HG03457 (cell line): ENCODE results near the gene RNASE13.
"Not testable (repeated sequence)": the region's sequence is repeated elsewhere in the genome, so short reads cannot be mapped to it uniquely, and the experiment has no call there.

Experiments
- ATAC-seq: cut with Tn5 transposase; IDR thresholded peaks from one replicate; pipeline ENCODE4 v1.9.1; 2021; ENCODE audit warnings: moderate number of reproducible peaks; ENCODE audit not compliant: unreplicated experiment

RNASE13 gene

GRCh38 chr14:21023817-21024584 is 10.6 kb downstream of the RNASE13 start:
- no peak for ATAC-seq

DNA sequence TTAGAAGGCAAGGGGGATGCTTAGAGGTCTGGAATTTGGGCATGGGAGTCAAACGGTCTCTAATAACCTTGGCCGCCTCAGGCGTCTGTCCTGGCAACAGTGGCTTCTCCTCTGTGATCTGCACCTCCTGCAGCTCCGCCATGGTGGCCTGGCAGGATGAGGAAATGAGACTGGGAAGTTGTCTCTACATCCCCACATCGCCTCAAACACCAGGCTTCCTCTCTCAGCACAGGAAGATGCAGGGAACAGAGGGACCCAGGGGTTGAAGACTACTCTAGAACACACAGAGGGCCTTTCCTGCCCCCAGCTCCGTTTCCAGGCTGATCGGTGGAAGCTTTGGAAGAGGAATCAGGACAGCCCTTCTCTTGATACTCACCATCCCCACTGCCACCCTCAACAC is 11.4 kb downstream of the RNASE13 start:
- no peak for ATAC-seq

GRCh38 chr14:21022686-21023085 is 11.9 kb downstream of the RNASE13 start:
- no peak for ATAC-seq

DNA sequence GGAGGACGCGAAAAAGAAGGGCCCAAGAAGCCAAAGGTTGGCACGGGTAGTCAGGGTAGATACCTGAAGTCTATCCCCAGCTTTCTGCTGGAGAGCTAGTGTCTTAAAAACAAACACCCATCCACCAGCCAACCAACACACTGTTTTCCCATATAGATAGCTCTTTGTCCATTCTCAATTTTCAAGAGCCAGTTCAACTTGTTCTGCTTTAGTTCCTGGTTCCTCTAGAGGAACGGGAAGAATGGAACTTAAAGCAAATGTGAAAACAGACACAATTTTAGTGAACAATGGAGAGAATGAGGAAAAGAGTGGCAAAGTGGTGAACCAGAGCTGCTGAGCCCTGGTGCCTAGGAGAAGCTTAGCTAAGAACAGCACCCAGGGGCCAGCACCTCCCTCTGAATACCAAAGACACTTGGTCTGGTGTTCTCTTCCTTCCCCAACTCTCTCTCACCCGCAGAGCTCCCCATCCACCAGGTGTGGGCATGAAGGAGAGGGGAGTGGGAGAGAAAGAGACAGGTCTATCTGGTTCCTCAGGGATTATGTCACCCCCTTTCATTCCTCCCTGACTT is 13.5 kb downstream of the RNASE13 start:
- ATAC-seq, result no peak

- no peak for ATAC-seq
Measured at GRCh38 chr14:21019366-21019765, 15.2 kb downstream of the RNASE13 start.

DNA sequence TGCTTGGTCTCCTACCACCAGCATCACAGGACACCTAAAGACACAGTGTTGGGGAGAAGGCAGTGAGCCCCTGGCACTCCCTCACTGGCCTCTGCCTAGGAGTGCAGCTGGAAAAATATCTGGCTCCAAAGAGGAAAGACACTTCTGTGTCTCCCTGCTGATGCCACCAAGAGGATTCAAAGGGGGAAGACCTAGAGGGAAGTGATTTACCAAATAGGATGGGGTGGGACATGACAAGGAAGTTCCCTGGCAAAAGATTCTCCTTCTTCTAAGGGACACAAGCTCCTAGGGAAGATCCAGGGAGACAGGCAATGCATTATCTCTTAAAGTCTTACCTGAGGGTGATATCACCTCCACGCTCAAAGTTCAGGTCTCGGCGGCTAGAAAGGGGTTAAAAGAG is 15.8 kb downstream of the RNASE13 start:
- no peak for ATAC-seq

DNA sequence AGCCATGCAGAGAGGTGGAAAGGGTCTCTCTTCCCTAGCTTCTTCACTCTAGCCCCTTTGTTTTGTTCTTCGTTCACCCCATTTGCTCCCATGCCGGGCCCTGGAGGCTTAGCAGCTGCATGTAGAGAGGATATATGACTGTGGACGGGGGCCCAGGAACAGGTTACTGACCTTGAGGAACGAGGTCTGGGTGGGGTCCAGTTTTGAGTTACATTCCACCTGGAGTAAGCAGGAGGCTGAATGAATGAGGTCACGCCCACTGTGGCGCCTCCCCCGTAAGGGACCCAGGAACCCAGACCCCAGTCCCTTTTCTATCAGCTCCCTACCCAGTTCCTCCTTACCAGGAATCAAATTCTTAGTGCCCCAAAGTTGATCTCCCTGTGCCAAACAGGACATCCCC is 16.3 kb downstream of the RNASE13 start:
- no peak for ATAC-seq

DNA sequence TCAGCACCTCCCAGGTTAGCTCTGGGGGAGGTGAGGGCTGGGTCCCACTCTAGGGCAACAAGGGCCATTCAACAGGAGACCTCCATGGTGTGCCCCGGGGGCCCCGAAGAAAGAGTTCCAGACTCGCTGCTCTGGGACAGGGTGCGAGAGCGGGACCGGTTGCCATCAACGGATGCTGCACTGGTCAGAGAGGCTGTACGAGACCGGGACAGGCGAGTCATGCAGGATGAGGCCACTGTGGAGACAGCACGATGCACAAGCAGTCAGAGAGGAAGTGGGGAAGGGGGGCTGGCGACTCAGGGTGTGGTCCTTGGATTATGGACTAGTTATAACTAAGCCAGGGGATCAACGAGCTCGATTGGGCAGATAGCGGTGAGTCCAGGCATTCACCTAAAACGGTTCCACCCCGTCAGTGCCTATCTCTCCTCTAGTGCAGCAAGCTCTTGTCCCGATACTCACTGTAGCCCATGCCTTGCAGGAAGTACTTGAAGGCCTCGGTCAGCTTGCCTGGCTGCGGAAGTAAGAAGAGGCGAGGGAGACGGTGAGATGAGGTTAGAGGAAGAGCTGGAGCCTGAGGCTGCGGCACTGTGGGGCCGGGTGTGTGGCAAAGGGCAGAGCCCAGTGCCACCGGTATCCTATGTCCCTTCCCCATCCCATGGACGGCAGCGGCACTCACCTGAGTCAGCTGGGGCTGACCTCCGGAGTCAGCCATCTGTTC is 16.9 kb downstream of the RNASE13 start:
- ATAC-seq, result no peak

- no peak for ATAC-seq
Measured at GRCh38 chr14:21016413-21017190, 18.0 kb downstream of the RNASE13 start.

GRCh38 chr14:21015312-21015711 is 19.3 kb downstream of the RNASE13 start:
- ATAC-seq, result no peak

DNA sequence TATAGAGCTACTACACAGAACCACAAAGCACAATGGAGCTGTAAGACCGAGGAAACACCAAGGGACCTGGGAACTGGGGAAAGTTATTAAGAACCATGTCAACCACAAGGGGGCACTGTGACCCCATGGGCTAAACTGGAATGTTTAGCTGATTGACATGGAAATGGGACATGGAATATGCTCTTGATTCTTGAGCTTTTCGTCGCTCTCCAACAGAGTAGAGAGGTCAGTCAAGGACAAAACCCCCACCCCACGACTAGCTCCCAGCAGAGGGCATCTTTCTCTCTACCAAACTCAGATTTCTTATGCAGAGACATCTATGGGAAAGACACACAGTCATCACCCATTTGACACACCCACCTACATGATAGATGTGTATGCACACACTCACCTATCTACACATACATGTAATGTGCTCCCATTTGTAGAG is 19.8 kb downstream of the RNASE13 start:
- no peak for ATAC-seq

DNA sequence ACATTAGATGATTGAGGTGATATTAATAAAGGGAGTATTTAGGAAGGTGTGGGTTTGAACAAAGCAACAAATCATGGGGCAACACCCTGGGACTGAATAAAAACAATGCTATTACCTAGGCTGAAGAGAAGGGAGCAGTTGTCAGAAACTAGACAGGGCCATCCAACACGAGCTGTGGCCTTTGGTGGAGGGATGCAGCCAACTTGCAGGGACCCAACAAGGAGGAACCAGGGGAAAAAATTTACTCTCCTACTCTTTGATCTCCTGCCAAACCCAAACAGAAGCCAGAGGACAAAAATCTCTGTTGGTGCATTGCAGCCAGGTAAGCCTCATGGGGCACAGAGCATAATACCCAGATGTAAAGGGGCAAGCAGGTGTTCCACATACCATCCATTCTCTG is 23.5 kb downstream of the RNASE13 start:
- no peak for ATAC-seq

GRCh38 chr14:21009721-21010120 is 24.9 kb downstream of the RNASE13 start:
- ATAC-seq, result not testable (repeated sequence)

DNA sequence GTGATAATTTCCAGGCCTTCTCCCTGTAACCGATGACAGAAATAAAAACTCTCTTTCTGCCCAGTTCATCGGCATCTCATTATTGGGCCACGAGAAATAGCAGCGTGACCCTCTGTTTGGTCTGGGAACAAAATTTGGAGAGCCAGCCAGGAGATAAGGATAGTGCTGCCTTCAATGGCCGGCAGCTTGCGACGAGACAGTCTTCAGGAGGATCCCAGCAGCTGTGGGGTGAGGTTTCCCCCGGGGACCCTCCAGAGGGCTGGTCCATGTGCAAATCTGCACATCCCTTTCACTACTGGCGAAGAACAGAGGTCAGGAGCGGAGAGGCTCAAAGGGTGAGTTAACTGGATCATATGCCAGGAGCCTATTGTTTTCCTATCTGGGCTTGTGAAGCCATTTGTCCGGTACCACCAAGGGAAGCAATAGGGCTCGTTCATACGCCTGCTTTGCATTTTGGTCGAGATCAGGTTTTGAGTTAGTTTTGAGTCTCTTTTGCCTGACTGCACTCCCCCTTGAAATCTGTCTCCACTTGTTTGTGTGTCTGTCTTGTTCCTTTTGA is 30.7 kb downstream of the RNASE13 start:
- ATAC-seq, result no peak

DNA sequence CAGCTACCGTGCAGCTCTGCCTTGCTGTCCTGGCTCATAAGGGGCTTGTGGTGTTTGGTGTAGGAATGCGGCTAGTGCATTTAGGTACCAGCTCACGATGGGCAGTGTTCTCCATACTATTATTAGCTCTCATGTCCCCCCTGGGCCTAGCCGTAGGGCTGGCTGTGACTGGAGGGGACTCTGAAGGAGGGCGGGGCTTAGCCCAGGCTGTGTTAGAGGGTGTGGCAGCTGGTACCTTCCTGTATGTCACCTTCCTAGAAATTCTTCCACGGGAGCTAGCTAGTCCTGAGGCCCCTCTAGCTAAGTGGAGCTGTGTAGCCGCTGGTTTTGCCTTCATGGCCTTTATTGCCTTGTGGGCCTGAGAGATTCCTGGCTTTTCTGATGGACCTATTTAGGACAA is 33.4 kb downstream of the RNASE13 start:
- no peak for ATAC-seq

DNA sequence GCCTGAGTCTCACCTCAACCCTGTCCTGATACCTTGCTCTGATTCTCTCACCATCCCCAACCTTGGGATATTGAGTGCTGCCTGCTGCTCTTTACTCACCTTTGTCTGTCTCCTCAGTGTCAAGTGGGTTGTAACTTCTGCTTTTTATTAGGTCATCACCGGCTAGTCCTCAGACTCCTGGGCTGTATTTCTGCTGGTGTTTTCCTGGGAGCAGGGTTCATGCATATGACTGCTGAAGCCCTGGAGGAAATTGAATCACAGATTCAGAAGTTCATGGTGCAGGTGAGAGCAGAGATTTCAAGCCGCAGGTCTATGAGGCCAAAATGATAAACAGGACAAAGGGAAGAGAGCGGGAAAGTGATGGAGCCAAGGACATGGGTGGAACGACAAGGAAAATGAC is 35.0 kb downstream of the RNASE13 start:
- ATAC-seq, result no peak

DNA sequence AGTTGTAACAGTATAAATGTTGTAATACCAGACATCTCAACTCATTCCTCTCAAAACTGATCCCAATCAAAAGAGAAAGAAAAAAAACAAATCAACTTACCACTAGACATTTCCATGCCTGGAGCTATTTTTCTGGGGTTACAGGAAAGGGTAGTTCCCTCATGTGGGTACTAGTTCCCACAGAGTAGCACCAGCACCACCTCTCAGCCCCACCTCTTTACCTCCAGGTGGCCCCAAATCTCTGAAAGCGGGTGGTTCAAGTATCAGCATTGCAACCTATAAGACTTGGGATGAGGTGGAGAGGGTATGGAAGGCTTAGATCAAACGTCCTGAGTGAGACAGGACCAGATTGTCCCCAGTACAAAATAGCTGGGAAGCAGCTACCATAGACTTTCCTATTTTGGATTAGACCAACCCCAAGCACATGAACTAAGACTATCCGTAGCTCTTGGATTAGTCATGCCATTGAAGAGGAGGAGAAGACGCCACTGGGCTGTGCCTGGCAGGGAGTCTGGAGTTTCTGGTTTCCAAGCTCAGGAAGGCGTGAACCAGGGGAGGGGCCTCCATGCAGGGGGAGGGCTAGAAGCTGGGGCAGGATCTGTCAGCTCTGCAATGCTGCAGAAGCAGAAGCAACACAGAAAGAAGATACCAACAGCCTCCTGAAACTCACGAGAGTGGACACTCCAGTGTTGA is 35.8 kb downstream of the RNASE13 start, which contains the start of gene SLC39A2:
Gene SLC39A2 (plus strand): TSS at position 620 of the 693 bp plus-strand sequence. CDS start 154 bp downstream, outside the sequence.
- no peak for ATAC-seq

DNA sequence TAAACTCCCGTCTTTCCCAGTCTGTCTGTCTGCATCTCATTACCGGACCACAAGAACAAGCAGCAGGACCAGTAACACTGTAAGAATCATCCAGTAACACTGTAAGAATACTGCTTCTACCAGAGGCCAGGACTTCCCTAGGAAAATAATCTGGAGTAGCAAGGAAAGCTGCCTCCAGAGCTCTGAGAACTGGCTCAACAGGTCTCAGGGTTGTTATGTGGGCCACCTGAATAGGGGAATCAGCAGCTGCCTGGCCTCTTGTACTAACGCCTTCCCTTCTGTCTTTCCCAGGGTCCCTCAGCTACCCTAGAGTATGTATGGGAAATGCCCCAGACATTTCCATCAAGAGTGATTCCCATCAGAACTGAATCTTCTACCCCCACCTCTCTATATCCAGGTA is 36.5 kb downstream of the RNASE13 start:
- ATAC-seq, result no peak

- ATAC-seq, result no peak
Measured at GRCh38 chr14:20997564-20997963, 37.0 kb downstream of the RNASE13 start.

DNA sequence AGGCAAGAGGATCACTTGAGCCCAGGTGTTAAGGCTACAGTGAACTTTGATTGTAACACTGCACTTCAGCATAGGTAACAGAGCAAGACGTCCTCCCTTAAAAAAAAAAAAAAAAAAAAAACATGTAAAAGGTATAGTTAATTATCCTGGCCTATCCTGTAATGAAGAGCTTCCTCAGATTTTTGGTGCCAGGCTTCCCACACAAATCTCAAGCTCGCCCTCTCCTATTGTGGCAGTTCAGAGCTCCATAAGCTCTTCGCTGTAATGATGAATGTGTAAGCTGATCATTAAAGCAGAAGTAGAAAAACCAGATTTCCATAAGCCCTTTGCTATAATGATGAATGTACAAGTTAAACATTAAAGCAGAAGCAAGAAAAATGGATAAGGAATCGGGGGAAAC is 37.5 kb downstream of the RNASE13 start:
- ATAC-seq, result no peak
